Adrenal gland (tissue), 12 donors: ENCODE results near the gene MYOM3. TPM values are rescaled to one million over a fixed set of nuclear protein-coding genes. Genes with fewer than 3 reads are reported as not detected.
"Not testable (repeated sequence)": the region's sequence is repeated elsewhere in the genome, so short reads cannot be mapped to it uniquely, and the experiment has no call there.

ENCODE experiments used
- DNase-seq, 7 donors: peaks; one replicate each; pipeline ENCODE4 v3.0.0-alpha.2; 2019 to 2020
- H3K27ac ChIP-seq, 5 donors: fragments of 200-600 bp; sonication (generic) in 4 of 5; 1 replicate in 3 of 5; 2 replicates in 2 of 5; pipeline versions ENCODE4 v1.5.1 to v1.8.0; 2016 to 2020; ENCODE audit warnings: mild to moderate bottlenecking in 1 of 5
- H3K27me3 ChIP-seq: fragments of 200-600 bp; 2 replicates; pipeline ENCODE4 v1.8.0; 2021
- H3K36me3 ChIP-seq, 2 donors: fragments of 200-600 bp; replicated peaks in 1 of 2; 1 replicate in 1 of 2; 2 replicates in 1 of 2; pipeline versions ENCODE4 v1.5.1 to v1.8.0; 2018 to 2022
- H3K4me1 ChIP-seq, 2 donors: fragments of 200-600 bp; replicated peaks in 1 of 2; 1 replicate in 1 of 2; 2 replicates in 1 of 2; pipeline versions ENCODE4 v1.5.1 to v1.8.0; 2018 to 2021
- H3K4me3 ChIP-seq, 4 donors: fragments of 200-600 bp; sonication (generic) in 3 of 4; one replicate each; pipeline ENCODE4 v1.5.1; 2016 to 2018
- H3K9me3 ChIP-seq, 3 donors: fragments of 200-600 bp; sonication (generic) in 1 of 3; replicated peaks in 1 of 3; 1 replicate in 2 of 3; 2 replicates in 1 of 3; pipeline versions ENCODE4 v1.5.1 to v1.8.0; 2016 to 2021
- POLR2A ChIP-seq, 2 donors: fragments of 450-650 bp; IDR thresholded peaks; one replicate each; pipeline ENCODE4 v1.6.1; 2017; ENCODE audit warnings: antibody characterized with exemption in 2 of 2, mild to moderate bottlenecking in 2 of 2, moderate library complexity in 1 of 2
- WGBS, 4 donors: extraction: QIAGEN DNeasy Blood & Tissue Kit in 2 of 4; methylation state at CpG; one replicate each; pipeline versions ENCODE4 v1.1.5 to v1.1.7; 2013 to 2017; 5-methylcytosine and 5-hydroxymethylcytosine counted together
- intact Hi-C, 2 donors: fragments of 100-400 bp; cut with DNase I; formaldehyde crosslinking; loops; one replicate each; pipeline versions ENCODE4 v1.14.1 to v1.15.0; 2022 to 2023
- polyA plus RNA-seq, 3 donors: library from polyadenylated mRNA; stranded (reverse); fragments of 200-250 nt in 2 of 3; fragments of 350-450 nt in 1 of 3; fragmentation: Illumina TruSeq in 1 of 3; extraction: RNeasy Lipid Tissue Mini Kit (QIAGEN cat#74804) in 1 of 3; gene quantifications; one replicate each; pipeline ENCODE4 v1.2.3, GENCODE V29; 2013 to 2014
- total RNA-seq, 9 donors: library from RNA; depleted of rRNA in 4 of 9; stranded (reverse); fragments of >200 nt in 4 of 9; fragments of 120-200 nt in 1 of 9; fragmentation: NEBNext Ultra II Directional in 1 of 9; extraction: Animal tissue kit (Norgen Biotek cat#: 25700) in 1 of 9; gene quantifications; one replicate each; pipeline versions ENCODE4 v1.1.0 to v1.2.4, GENCODE V29; 2013 to 2023
- TF ChIP-seq, protein P1 (sequence below), 6 experiments: fragments of 450-650 bp in 4 of 6; fragments of 200-600 bp in 2 of 6; sonication (generic) in 1 of 6; IDR thresholded peaks; 1 replicate in 5 of 6; 2 replicates in 1 of 6; pipeline versions ENCODE4 v1.5.1 to v1.8.0; 2016 to 2021; ENCODE audit warnings: antibody characterized with exemption in 6 of 6, mild to moderate bottlenecking in 2 of 6, moderate library complexity in 1 of 6
- donor health status: healthy with polysubstance abuse.
- donor health status: Bipolar disorder and iron deficiency.
- donor health status: DM: yes; HTN: yes; CAD: no.
- donor health status: DM: no; HTN: no; CAD: no.
- donor health status: DM: no; HTN: no; CAD: no.
- donor health status: DM: yes; HTN: yes; CAD: no.

MYOM3 gene
- total and polyA plus RNA-seq, 12 donors: 0.09 to 7.0 (median 0.18) TPM

DNA sequence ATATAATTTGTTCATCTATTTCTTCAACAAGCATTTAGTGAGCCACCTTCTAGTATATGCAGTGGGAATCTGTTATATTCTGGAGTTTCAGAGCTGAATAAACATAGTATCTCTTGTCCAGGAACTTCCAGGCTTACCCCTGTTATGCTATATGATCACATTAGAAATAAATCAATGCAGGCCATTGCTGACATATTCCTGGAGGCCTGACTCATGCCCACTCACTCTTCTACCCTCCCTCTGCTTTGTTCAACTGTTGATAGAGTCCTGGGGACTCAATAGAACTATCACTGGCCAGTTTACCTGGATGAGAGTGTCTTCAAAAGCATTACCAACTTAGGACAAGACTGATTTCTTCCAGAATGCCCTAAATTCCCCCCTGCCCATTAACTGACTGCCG lies 102.5 kb downstream of the MYOM3 start:
- intact Hi-C loops: no loop called here
- 80 to 100% (median 90%) methylated on average over 1 of the region's 1 CpG for WGBS, 4 donors
- DNase-seq: no peak
- no peak for TF ChIP-seq POLR2A (IDR thresholded peaks at IDR 0.05)
- TF ChIP-seq, protein P1, sequence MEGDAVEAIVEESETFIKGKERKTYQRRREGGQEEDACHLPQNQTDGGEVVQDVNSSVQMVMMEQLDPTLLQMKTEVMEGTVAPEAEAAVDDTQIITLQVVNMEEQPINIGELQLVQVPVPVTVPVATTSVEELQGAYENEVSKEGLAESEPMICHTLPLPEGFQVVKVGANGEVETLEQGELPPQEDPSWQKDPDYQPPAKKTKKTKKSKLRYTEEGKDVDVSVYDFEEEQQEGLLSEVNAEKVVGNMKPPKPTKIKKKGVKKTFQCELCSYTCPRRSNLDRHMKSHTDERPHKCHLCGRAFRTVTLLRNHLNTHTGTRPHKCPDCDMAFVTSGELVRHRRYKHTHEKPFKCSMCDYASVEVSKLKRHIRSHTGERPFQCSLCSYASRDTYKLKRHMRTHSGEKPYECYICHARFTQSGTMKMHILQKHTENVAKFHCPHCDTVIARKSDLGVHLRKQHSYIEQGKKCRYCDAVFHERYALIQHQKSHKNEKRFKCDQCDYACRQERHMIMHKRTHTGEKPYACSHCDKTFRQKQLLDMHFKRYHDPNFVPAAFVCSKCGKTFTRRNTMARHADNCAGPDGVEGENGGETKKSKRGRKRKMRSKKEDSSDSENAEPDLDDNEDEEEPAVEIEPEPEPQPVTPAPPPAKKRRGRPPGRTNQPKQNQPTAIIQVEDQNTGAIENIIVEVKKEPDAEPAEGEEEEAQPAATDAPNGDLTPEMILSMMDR (IDR thresholded peaks at IDR 0.05): no peak
- no peaks in the 10 kb centered on the region for H3K9me3 ChIP-seq
- no peak overlapping the region for H3K4me3 ChIP-seq
- H3K4me1 ChIP-seq: peaks cover 0 to 3% of the 10 kb centered on the region in 2 donors
- H3K27me3 ChIP-seq: no peaks in the 10 kb centered on the region
- no peaks in the 10 kb centered on the region for H3K36me3 ChIP-seq
- H3K27ac ChIP-seq: no peak overlapping the region

DNA sequence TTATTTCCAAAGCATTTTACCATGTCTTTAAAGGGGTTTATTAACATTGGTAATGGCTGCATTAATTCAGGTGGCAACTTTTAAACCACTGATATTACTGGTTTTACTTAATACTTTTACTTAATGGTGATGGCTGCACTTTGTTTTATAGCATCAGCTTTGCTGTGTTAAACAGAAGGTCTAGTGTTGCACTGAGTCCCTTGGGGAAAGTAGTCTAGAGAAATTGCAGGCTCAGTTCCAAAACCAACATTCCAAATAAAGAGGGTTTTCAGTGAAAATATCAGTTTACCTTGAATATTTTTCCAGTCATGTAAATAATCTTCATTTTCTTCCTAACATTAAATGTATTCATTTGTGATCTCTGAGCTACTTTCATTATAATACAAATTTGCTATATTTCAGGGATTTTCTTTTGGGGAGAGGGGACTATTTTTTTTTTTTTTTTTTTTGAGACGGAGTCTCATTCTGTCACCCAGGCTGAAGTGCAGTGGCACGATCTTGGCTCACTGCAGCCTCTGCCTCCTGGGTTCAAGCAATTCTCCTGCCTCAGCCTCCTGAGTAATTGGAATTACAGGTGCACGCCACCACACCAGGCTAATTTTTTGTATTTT lies 103.3 kb downstream of the MYOM3 start:
- H3K36me3 ChIP-seq, H3K9me3 ChIP-seq, H3K4me3 ChIP-seq, H3K27me3 ChIP-seq, DNase-seq, H3K4me1 ChIP-seq, H3K27ac ChIP-seq, intact Hi-C loops: not testable (repeated sequence)
- 22 to 56% (median 44%) methylated on average over 2 to 3 of the region's 3 CpGs for WGBS, 4 donors

DNA sequence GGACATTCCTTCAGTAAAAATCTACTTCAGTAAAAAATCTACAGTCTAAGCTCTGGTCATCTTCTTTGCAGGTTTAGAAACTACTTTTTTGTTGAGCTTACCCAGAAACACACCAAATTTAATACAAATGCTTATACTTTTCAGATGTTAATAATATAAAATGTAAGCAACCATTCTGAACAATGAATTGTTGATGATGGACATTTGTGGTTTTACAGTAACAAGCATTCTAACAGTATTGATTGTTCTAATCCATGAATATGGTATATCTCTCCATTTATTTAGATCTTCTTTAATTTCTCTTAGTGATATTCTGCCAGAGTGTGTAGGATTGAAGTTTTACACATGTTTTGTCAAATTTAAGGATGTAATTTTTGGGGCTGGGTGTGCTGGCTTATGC lies 104.9 kb downstream of the MYOM3 start:
- H3K4me1 ChIP-seq: peaks cover 0 to 3% of the 10 kb centered on the region in 2 donors
- no peaks in the 10 kb centered on the region for H3K36me3 ChIP-seq
- H3K9me3 ChIP-seq: no peaks in the 10 kb centered on the region
- no peaks in the 10 kb centered on the region for H3K27me3 ChIP-seq
- no peak overlapping the region for H3K27ac ChIP-seq
- DNase-seq: no peak
- H3K4me3 ChIP-seq: no peak overlapping the region
- intact Hi-C loops: no loop called here
- TF ChIP-seq POLR2A (IDR thresholded peaks at IDR 0.05): no peak
- TF ChIP-seq, protein P1 (IDR thresholded peaks at IDR 0.05): no peak

Other genes with a start within 250 kb of the MYOM3 start
- 100 to 1,000 TPM in 1 of 9 donors, 10 to 100 TPM in 8; 53.6 to 109 (median 74.7) TPM for gene FUCA1, start 243.8 kb downstream of the MYOM3 start, total RNA-seq
- gene FUCA1, start 243.8 kb downstream of the MYOM3 start, polyA plus RNA-seq: 10 to 100 TPM; 17.9 to 59.0 (median 34.1) TPM
- under 1 TPM in 2 of 9 donors, not detected in 7; 0.06 to 0.09 TPM for gene CNR2, start 198.8 kb downstream of the MYOM3 start, total RNA-seq
- under 1 TPM in 1 of 3 donors, not detected in 2; 0.08 TPM for gene CNR2, start 198.8 kb downstream of the MYOM3 start, polyA plus RNA-seq
- 100 to 1,000 TPM in 8 of 9 donors, 10 to 100 TPM in 1; 57.6 to 175 (median 137) TPM for gene PNRC2, start 152.3 kb downstream of the MYOM3 start, total RNA-seq
- 100 to 1,000 TPM in 1 of 3 donors, 10 to 100 TPM in 2; 72.9 to 187 (median 81.0) TPM for gene PNRC2, start 152.3 kb downstream of the MYOM3 start, polyA plus RNA-seq
- 100 to 1,000 TPM in 7 of 9 donors, 10 to 100 TPM in 2; 65.8 to 185 (median 107) TPM for gene SRSF10, start 131.8 kb downstream of the MYOM3 start, total RNA-seq
- gene SRSF10, start 131.8 kb downstream of the MYOM3 start, polyA plus RNA-seq: 100 to 1,000 TPM in 1 of 3 donors, 10 to 100 TPM in 2; 90.0 to 190 (median 99.0) TPM
- under 1 TPM in 7 of 9 donors, not detected in 2; 0.06 to 0.76 (median 0.28) TPM for gene IL22RA1, start 31.0 kb upstream of the MYOM3 start, total RNA-seq
- gene IL22RA1, start 31.0 kb upstream of the MYOM3 start, polyA plus RNA-seq: under 1 TPM; 0.13 to 0.73 (median 0.24) TPM
- 10 to 100 TPM in 1 of 9 donors, 1 to 10 TPM in 8; 2.0 to 11.5 (median 4.2) TPM for gene IFNLR1, start 75.2 kb upstream of the MYOM3 start, total RNA-seq
- 1 to 10 TPM; 1.8 to 4.0 (median 2.7) TPM for gene IFNLR1, start 75.2 kb upstream of the MYOM3 start, polyA plus RNA-seq
- gene GRHL3, start 207.2 kb upstream of the MYOM3 start, total RNA-seq: under 1 TPM in 2 of 9 donors, not detected in 7; 0.17 to 0.20 TPM
- gene GRHL3, start 207.2 kb upstream of the MYOM3 start, polyA plus RNA-seq: under 1 TPM in 2 of 3 donors, not detected in 1; 0.10 to 0.15 TPM